HG03378 (cell line): ENCODE measurements around the gene ARID1A.

Experiments
- ATAC-seq: cut with Tn5 transposase; IDR thresholded peaks from one replicate; pipeline ENCODE4 v1.9.1; 2021; ENCODE audit warnings: mild to moderate bottlenecking, moderate library complexity; ENCODE audit not compliant: unreplicated experiment

Gene ARID1A

GRCh38 chr1:26758358-26758757 is 62.5 kb downstream of the ARID1A start:
- no peak for ATAC-seq

GRCh38 chr1:26759531-26759930 is 63.7 kb downstream of the ARID1A start:
- ATAC-seq: no peak

GRCh38 chr1:26761217-26761616 is 65.4 kb downstream of the ARID1A start:
- no peak for ATAC-seq

- ATAC-seq: no peak
These were observed 71.9 kb downstream of the ARID1A start for GRCh38 chr1:26767714-26768113.

GRCh38 chr1:26768755-26769154 is 72.9 kb downstream of the ARID1A start:
- no peak for ATAC-seq

- ATAC-seq: no peak
These were observed 75.4 kb downstream of the ARID1A start for GRCh38 chr1:26771285-26771642.

- ATAC-seq: no peak
These were observed 76.0 kb downstream of the ARID1A start for GRCh38 chr1:26771643-26772321.

GRCh38 chr1:26772687-26773086 is 76.9 kb downstream of the ARID1A start:
- no peak for ATAC-seq

GRCh38 chr1:26774462-26774861 is 78.6 kb downstream of the ARID1A start:
- no peak for ATAC-seq

GRCh38 chr1:26775666-26776065 is 79.9 kb downstream of the ARID1A start:
- ATAC-seq: no peak

GRCh38 chr1:26779098-26779668 is 83.4 kb downstream of the ARID1A start:
- ATAC-seq: no peak

- ATAC-seq: no peak
These were observed 84.6 kb downstream of the ARID1A start for GRCh38 chr1:26780344-26780957.

- no peak for ATAC-seq
These were observed 85.5 kb downstream of the ARID1A start for GRCh38 chr1:26781206-26781825.

- ATAC-seq: no peak
These were observed 86.9 kb downstream of the ARID1A start for GRCh38 chr1:26782521-26783212.

- no peak for ATAC-seq
These were observed 87.8 kb downstream of the ARID1A start for GRCh38 chr1:26783646-26784022.

- ATAC-seq: no peak
These were observed 88.4 kb downstream of the ARID1A start for GRCh38 chr1:26784023-26784871.

GRCh38 chr1:26784886-26785285 is 89.1 kb downstream of the ARID1A start:
- ATAC-seq: no peak

GRCh38 chr1:26785611-26786436 is 90.0 kb downstream of the ARID1A start:
- no peak for ATAC-seq

GRCh38 chr1:26786437-26787380 is 90.9 kb downstream of the ARID1A start:
- ATAC-seq: no peak
